ENCODE measurements around the gene OR6S1. TPM values are rescaled to one million over a fixed set of nuclear protein-coding genes. Genes with fewer than 3 reads are reported as not detected.

Gene OR6S1
- total and polyA plus RNA-seq, 10 of the 15 experiments (the other 5 are each of a cell fraction or from before 2014, with no cell fraction given) = 0.22 to 0.67 (median 0.43) TPM; not detected in 4

DNA sequence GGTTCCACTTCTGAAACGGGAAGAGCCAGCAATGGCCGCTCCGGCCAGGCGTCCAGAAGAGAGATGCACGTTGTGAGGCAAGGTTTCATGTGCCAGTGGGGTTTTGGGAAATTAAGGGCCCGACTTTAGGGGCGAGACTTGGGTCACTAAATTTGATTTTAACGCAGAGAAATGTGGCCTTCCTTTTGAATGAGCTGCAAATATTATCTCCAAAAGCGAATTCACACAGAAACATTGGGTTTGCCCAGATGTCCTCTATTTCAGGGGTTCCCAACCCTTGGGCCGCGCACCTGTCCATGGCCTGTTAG, 40.6 kb upstream of the OR6S1 start:
- Histone ChIP-seq H3K27ac (ENCODE audit: control insufficient read depth, insufficient read depth) (peak overlapping the region; percentile 99), H3K4me3 (peak overlapping the region; percentile 73), H3K27me3 (replicated peaks in 1 of 2; ENCODE audit: control insufficient read depth in 2 of 2, insufficient read depth in 2 of 2, low read length in 1 of 2) (no peaks in the 10 kb centered on the region), H3K9ac (ENCODE audit: control insufficient read depth, insufficient read depth, low read length) (peak overlapping the region; percentile 93), H3K9me3 (replicated peaks; ENCODE audit: control insufficient read depth, insufficient read depth, low read length) (no peaks in the 10 kb centered on the region), H3K36me3 (ENCODE audit: control insufficient read depth in 2 of 2, insufficient read depth in 2 of 2, low read length in 1 of 2) (no peaks in the 10 kb centered on the region), H2AFZ (ENCODE audit: control insufficient read depth, low read depth, low read length) (peak overlapping the region; percentile 22), H3K4me2 (ENCODE audit: control insufficient read depth, insufficient read depth) (peak overlapping the region; percentile 97), H4K20me1 (ENCODE audit: control insufficient read depth, insufficient read depth) (no peaks in the 10 kb centered on the region), H3K4me1 (ENCODE audit: control insufficient read depth, insufficient read depth, low read length) (peaks cover 23% of the 10 kb centered on the region), H3K79me2 (ENCODE audit: control insufficient read depth, insufficient read depth, low read length) (no peaks in the 10 kb centered on the region)
- intact Hi-C loops (cut with micrococcal nuclease; ENCODE audit: unreplicated experiment) = loop anchor here (2.0 to 5.0 kb wide), 3 partner anchors 220 to 355 kb away; partner anchors contain the start of genes PIP4P1 and TEP1
- POLR2A ChIA-PET = interaction anchor here (0.8 to 5.6 kb wide), 10 partner anchors 9 to 339 kb away, joined by 3 to 69 read pairs (median 8); partner anchors contain the start of genes PARP2, PIP4P1 and RNASE6
- in situ Hi-C loops (cut with MboI) = loop anchor here (5.0 kb wide), 3 partner anchors 50 to 350 kb away; partner anchors contain the start of genes CCNB1IP1 and PIP4P1
- ATAC-seq = no peak
- SMC1A ChIA-PET (ENCODE audit: uncharacterized antibody, unreplicated experiment) = interaction anchor here (1.1 to 8.9 kb wide), 16 partner anchors 9 to 340 kb away, joined by 3 to 150 read pairs (median 10); partner anchors contain the start of genes PARP2 and RNASE6
- RAD21 ChIA-PET (ENCODE audit: unreplicated experiment) = interaction anchor here (0.6 to 8.9 kb wide), 16 partner anchors 9 to 353 kb away, joined by 3 to 156 read pairs (median 5); partner anchors contain the start of genes CCNB1IP1, PARP2 and PIP4P1
- DNase-seq (ENCODE audit: low read depth, low spot score) = no peak
- CTCF ChIA-PET = interaction anchor here (0.8 to 11.0 kb wide), 13 partner anchors 9 to 343 kb away, joined by 3 to 214 read pairs (median 10); partner anchors contain the start of genes PARP2, PIP4P1 and RNASE6
- TF ChIP-seq CBX5 (IDR thresholded peaks at IDR 0.05; ENCODE audit: low read depth) = no peak
- TF ChIP-seq IRF4 (IDR thresholded peaks at IDR 0.05; ENCODE audit: low read depth, low read length) = 0 out of 2 replicates have a peak, but pooled peaks have one; percentile 5
- under 1% methylated on average over 11 of the region's 11 CpGs for WGBS (ENCODE audit: insufficient coverage, insufficient replicate concordance, low lambda C conversion rate, missing lambda C conversion rate)
- FAIRE-seq = no peak
- BruUV-seq (replicated peaks) = TSS peak; percentile 99

DNA sequence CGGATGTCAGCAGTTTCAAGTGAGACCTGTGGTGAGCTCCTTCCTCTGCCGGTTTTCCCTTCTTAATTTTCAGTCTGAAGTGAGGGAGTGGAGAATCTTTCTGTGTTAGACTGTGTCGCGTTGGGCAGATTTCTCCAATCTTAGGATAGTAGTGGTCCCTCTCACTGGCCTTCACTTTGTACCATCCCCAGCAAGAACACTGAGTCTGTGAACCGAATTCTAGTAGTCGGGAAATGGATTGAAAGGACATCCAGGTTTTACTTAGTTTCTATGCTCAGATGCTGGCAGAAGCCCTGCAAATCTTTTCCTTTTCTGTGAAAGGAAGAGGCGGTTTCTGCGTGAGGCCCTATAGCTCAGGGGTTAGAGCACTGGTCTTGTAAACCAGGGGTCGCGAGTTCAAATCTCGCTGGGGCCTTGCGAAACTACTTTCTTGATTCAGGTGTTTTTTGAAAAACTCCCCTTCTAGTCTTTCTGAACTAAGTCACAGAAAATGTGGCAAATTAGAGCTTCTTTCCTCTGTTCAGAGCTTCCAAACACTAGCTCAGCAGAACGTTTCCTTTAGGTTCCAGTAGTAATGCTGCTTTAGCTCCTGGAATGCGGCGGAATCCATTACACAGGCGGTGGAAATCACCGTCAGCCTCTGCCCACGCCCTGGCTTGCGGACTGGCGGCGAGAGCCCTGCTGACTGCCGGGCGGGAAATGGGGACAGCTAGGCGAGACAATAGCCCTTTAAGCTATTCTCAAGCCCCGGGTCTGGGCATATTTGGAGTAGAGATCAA, 40.0 kb upstream of the OR6S1 start:
- BruUV-seq (replicated peaks) = no TSS peak
- no peaks in the 10 kb centered on the region for H3K27me3 ChIP-seq (replicated peaks in 1 of 2; ENCODE audit: control insufficient read depth in 2 of 2, insufficient read depth in 2 of 2, low read length in 1 of 2)
- H3K27ac ChIP-seq (ENCODE audit: control insufficient read depth, insufficient read depth) = peak overlapping the region; percentile 99
- ChIA-PET RAD21 (ENCODE audit: unreplicated experiment) (interaction anchor here (0.6 to 8.9 kb wide), 19 partner anchors 9 to 422 kb away, joined by 3 to 156 read pairs (median 6); partner anchors contain the start of genes CCNB1IP1, PARP2 and PIP4P1), SMC1A (ENCODE audit: uncharacterized antibody, unreplicated experiment) (interaction anchor here (0.7 to 8.9 kb wide), 20 partner anchors 9 to 353 kb away, joined by 3 to 150 read pairs (median 6); partner anchors contain the start of genes PARP2, PIP4P1 and RNASE6), POLR2A (interaction anchor here (0.9 to 5.6 kb wide), 12 partner anchors 9 to 338 kb away, joined by 3 to 69 read pairs (median 7); partner anchors contain the start of genes PARP2, PIP4P1 and RNASE6), CTCF (interaction anchor here (0.8 to 11.0 kb wide), 13 partner anchors 10 to 338 kb away, joined by 3 to 214 read pairs (median 10); partner anchors contain the start of genes PARP2 and RNASE6)
- H3K4me3 ChIP-seq = peak overlapping the region; percentile 73
- H3K79me2 ChIP-seq (ENCODE audit: control insufficient read depth, insufficient read depth, low read length) = no peaks in the 10 kb centered on the region
- WGBS (ENCODE audit: insufficient coverage, insufficient replicate concordance, low lambda C conversion rate, missing lambda C conversion rate) = under 1% methylated on average over 25 of the region's 25 CpGs
- in situ Hi-C loops (cut with MboI) = loop anchor here (5.0 kb wide), 3 partner anchors 49 to 349 kb away; partner anchors contain the start of genes CCNB1IP1 and PIP4P1
- peak overlapping the region; percentile 93 for H3K9ac ChIP-seq (ENCODE audit: control insufficient read depth, insufficient read depth, low read length)
- H4K20me1 ChIP-seq (ENCODE audit: control insufficient read depth, insufficient read depth) = no peaks in the 10 kb centered on the region
- H3K9me3 ChIP-seq (replicated peaks; ENCODE audit: control insufficient read depth, insufficient read depth, low read length) = no peaks in the 10 kb centered on the region
- DNase-seq (ENCODE audit: low read depth, low spot score) = peak; percentile 89
- peak; percentile 34 for ATAC-seq
- H3K4me2 ChIP-seq (ENCODE audit: control insufficient read depth, insufficient read depth) = peak overlapping the region; percentile 97
- H3K4me1 ChIP-seq (ENCODE audit: control insufficient read depth, insufficient read depth, low read length) = peaks cover 23% of the 10 kb centered on the region
- H3K36me3 ChIP-seq (ENCODE audit: control insufficient read depth in 2 of 2, insufficient read depth in 2 of 2, low read length in 1 of 2) = no peaks in the 10 kb centered on the region
- no peak for FAIRE-seq
- peak overlapping the region; percentile 62 for H2AFZ ChIP-seq (ENCODE audit: control insufficient read depth, low read depth, low read length)
- intact Hi-C loops (cut with micrococcal nuclease; ENCODE audit: unreplicated experiment) = loop anchor here (1.0 to 5.0 kb wide), 5 partner anchors 18 to 355 kb away; partner anchors contain the start of genes PARP2, PIP4P1 and TEP1
- TF ChIP-seq, protein P1, sequence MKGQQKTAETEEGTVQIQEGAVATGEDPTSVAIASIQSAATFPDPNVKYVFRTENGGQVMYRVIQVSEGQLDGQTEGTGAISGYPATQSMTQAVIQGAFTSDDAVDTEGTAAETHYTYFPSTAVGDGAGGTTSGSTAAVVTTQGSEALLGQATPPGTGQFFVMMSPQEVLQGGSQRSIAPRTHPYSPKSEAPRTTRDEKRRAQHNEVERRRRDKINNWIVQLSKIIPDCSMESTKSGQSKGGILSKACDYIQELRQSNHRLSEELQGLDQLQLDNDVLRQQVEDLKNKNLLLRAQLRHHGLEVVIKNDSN (IDR thresholded peaks at IDR 0.05; ENCODE audit: borderline replicate concordance, extremely low read length, insufficient read depth, low read depth, low read length) = no peak
- TF ChIP-seq ZNF24 (IDR thresholded peaks at IDR 0.05) = peak; percentile 99
- TF ChIP-seq, protein P2, sequence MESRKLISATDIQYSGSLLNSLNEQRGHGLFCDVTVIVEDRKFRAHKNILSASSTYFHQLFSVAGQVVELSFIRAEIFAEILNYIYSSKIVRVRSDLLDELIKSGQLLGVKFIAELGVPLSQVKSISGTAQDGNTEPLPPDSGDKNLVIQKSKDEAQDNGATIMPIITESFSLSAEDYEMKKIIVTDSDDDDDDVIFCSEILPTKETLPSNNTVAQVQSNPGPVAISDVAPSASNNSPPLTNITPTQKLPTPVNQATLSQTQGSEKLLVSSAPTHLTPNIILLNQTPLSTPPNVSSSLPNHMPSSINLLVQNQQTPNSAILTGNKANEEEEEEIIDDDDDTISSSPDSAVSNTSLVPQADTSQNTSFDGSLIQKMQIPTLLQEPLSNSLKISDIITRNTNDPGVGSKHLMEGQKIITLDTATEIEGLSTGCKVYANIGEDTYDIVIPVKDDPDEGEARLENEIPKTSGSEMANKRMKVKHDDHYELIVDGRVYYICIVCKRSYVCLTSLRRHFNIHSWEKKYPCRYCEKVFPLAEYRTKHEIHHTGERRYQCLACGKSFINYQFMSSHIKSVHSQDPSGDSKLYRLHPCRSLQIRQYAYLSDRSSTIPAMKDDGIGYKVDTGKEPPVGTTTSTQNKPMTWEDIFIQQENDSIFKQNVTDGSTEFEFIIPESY (IDR thresholded peaks at IDR 0.05) = 0 out of 2 replicates have a peak, but pooled peaks have one; percentile 46
- TF ChIP-seq, protein P3, sequence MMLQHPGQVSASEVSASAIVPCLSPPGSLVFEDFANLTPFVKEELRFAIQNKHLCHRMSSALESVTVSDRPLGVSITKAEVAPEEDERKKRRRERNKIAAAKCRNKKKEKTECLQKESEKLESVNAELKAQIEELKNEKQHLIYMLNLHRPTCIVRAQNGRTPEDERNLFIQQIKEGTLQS (IDR thresholded peaks at IDR 0.05; ENCODE audit: borderline replicate concordance, extremely low read depth, low read depth, low read length) = no peak
- TF ChIP-seq NFYA (IDR thresholded peaks at IDR 0.05; ENCODE audit: borderline replicate concordance, low read depth, low read length) = no peak

All from GM12878 (cell line).